Measurements from ENCODE around the gene PAM. TPM values are rescaled to one million over a fixed set of nuclear protein-coding genes. Genes with fewer than 3 reads are reported as not detected.
"Not testable (repeated sequence)": the region's sequence is repeated elsewhere in the genome, so short reads cannot be mapped to it uniquely, and the experiment has no call there.

The PAM gene
- total RNA-seq, 2 experiments from 2014 or later: 15.1 to 16.1 TPM

GRCh38 chr5:102772273-102772672 lies 17.2 kb downstream of the PAM start:
- ChIA-PET POLR2A (no interaction called here), CTCF (interaction anchor here (1.0 kb wide), 1 partner anchor 9 kb away, joined by 5 read pairs; no protein-coding TSS in a partner anchor)
- Histone ChIP-seq H3K9me3 (ENCODE audit: control insufficient read depth in 1 of 2, insufficient read depth in 1 of 2, low read length in 2 of 2) (no peaks in the 10 kb centered on the region), H3K4me3 (ENCODE audit: low read length) (no peak overlapping the region), H3K27ac (ENCODE audit: low read depth in 1 of 2, low read length in 2 of 2) (no peak overlapping the region), H3K4me1 (ENCODE audit: insufficient read depth, low read length) (peaks cover 7% of the 10 kb centered on the region), H3K36me3 (ENCODE audit: insufficient read depth, low read length) (no peaks in the 10 kb centered on the region), H3K27me3 (ENCODE audit: control insufficient read depth in 1 of 2, insufficient read depth in 2 of 2, low read length in 2 of 2) (no peaks in the 10 kb centered on the region)
- Mint-ChIP-seq H3K27me3 (no peaks in the 10 kb centered on the region), H3K4me1 (ENCODE audit: low read depth) (peaks cover 34% of the 10 kb centered on the region), H3K27ac (no peak overlapping the region), H3K9me3 (no peaks in the 10 kb centered on the region), H3K36me3 (ENCODE audit: low read depth) (no peaks in the 10 kb centered on the region), H3K4me3 (no peak overlapping the region)
- no peak for ATAC-seq (ENCODE audit: poor library complexity)
- intact Hi-C loops (cut with DNase I, micrococcal nuclease): no loop called here
- no peak for DNase-seq
- TF ChIP-seq CTCF (IDR thresholded peaks at IDR 0.05): no peak

GRCh38 chr5:102773133-102773532 lies 18.0 kb downstream of the PAM start:
- ATAC-seq (ENCODE audit: poor library complexity) (no peak), DNase-seq (no peak)
- no peak for TF ChIP-seq CTCF (IDR thresholded peaks at IDR 0.05)
- H3K4me3 Mint-ChIP-seq: no peak overlapping the region
- no peaks in the 10 kb centered on the region for H3K27me3 ChIP-seq (ENCODE audit: control insufficient read depth in 1 of 2, insufficient read depth in 2 of 2, low read length in 2 of 2)
- ChIA-PET CTCF (no interaction called here), POLR2A (no interaction called here)
- no peak overlapping the region for H3K27ac Mint-ChIP-seq
- no peaks in the 10 kb centered on the region for H3K9me3 Mint-ChIP-seq
- H3K27me3 Mint-ChIP-seq: no peaks in the 10 kb centered on the region
- no peak overlapping the region for H3K4me3 ChIP-seq (ENCODE audit: low read length)
- peaks cover 31% of the 10 kb centered on the region for H3K4me1 Mint-ChIP-seq (ENCODE audit: low read depth)
- peaks cover 7% of the 10 kb centered on the region for H3K4me1 ChIP-seq (ENCODE audit: insufficient read depth, low read length)
- intact Hi-C loops (cut with DNase I, micrococcal nuclease): no loop called here
- no peaks in the 10 kb centered on the region for H3K36me3 ChIP-seq (ENCODE audit: insufficient read depth, low read length)
- H3K27ac ChIP-seq (ENCODE audit: low read depth in 1 of 2, low read length in 2 of 2): no peak overlapping the region
- no peaks in the 10 kb centered on the region for H3K36me3 Mint-ChIP-seq (ENCODE audit: low read depth)
- H3K9me3 ChIP-seq (ENCODE audit: control insufficient read depth in 1 of 2, insufficient read depth in 1 of 2, low read length in 2 of 2): no peaks in the 10 kb centered on the region

GRCh38 chr5:102775756-102776155 lies 20.7 kb downstream of the PAM start:
- H3K4me3 Mint-ChIP-seq; H3K9me3 ChIP-seq (ENCODE audit: control insufficient read depth in 1 of 2, insufficient read depth in 1 of 2, low read length in 2 of 2); H3K27ac ChIP-seq (ENCODE audit: low read depth in 1 of 2, low read length in 2 of 2); CTCF ChIA-PET; H3K36me3 ChIP-seq (ENCODE audit: insufficient read depth, low read length); ATAC-seq (ENCODE audit: poor library complexity); H3K9me3 Mint-ChIP-seq; H3K27me3 Mint-ChIP-seq; DNase-seq; H3K36me3 Mint-ChIP-seq (ENCODE audit: low read depth); H3K27ac Mint-ChIP-seq; intact Hi-C loops (cut with DNase I, micrococcal nuclease); H3K4me1 ChIP-seq (ENCODE audit: insufficient read depth, low read length); H3K4me3 ChIP-seq (ENCODE audit: low read length); H3K27me3 ChIP-seq (ENCODE audit: control insufficient read depth in 1 of 2, insufficient read depth in 2 of 2, low read length in 2 of 2): not testable (repeated sequence)
- peaks cover 44% of the 10 kb centered on the region for H3K4me1 Mint-ChIP-seq (ENCODE audit: low read depth)
- POLR2A ChIA-PET: interaction anchor here (0.8 kb wide), 1 partner anchor 13 kb away, joined by 3 read pairs; no protein-coding TSS in a partner anchor

GRCh38 chr5:102777099-102777498 lies 22.0 kb downstream of the PAM start:
- Histone ChIP-seq H3K9me3 (ENCODE audit: control insufficient read depth in 1 of 2, insufficient read depth in 1 of 2, low read length in 2 of 2) (no peaks in the 10 kb centered on the region), H3K4me1 (ENCODE audit: insufficient read depth, low read length) (peaks cover 3% of the 10 kb centered on the region), H3K27ac (ENCODE audit: low read depth in 1 of 2, low read length in 2 of 2) (no peak overlapping the region), H3K4me3 (ENCODE audit: low read length) (no peak overlapping the region), H3K36me3 (ENCODE audit: insufficient read depth, low read length) (no peaks in the 10 kb centered on the region), H3K27me3 (ENCODE audit: control insufficient read depth in 1 of 2, insufficient read depth in 2 of 2, low read length in 2 of 2) (no peaks in the 10 kb centered on the region)
- no peaks in the 10 kb centered on the region for H3K36me3 Mint-ChIP-seq (ENCODE audit: low read depth)
- ATAC-seq (ENCODE audit: poor library complexity) (no peak), DNase-seq (no peak)
- TF ChIP-seq CTCF (IDR thresholded peaks at IDR 0.05): no peak
- peaks cover 36% of the 10 kb centered on the region for H3K4me1 Mint-ChIP-seq (ENCODE audit: low read depth)
- no peaks in the 10 kb centered on the region for H3K27me3 Mint-ChIP-seq
- no peak overlapping the region for H3K27ac Mint-ChIP-seq
- intact Hi-C loops (cut with DNase I, micrococcal nuclease): no loop called here
- CTCF ChIA-PET: no interaction called here
- no peak overlapping the region for H3K4me3 Mint-ChIP-seq
- H3K9me3 Mint-ChIP-seq: no peaks in the 10 kb centered on the region
- POLR2A ChIA-PET: no interaction called here

All from CD4-positive, alpha-beta T cell (primary cell).